WTC11 (cell line): ENCODE data around the gene UGT1A8. TPM values are rescaled to one million over a fixed set of nuclear protein-coding genes. Genes with fewer than 3 reads are reported as not detected.

Experiments used
- ATAC-seq: fragments of 200-7000 bp; cut with Tn5 transposase; 2 replicates; pipeline ENCODE4 v1.10.0; 2021; ENCODE audit warnings: mild to moderate bottlenecking, moderate library complexity
- CTCF ChIA-PET: fragments of 300-600 bp; sonication (Branson Sonifier 250); formaldehyde crosslinking; loops from one replicate; lab custom pipeline; 2021; ENCODE audit warnings: antibody characterized with exemption; lab: Charles Lee
- POLR2A ChIA-PET: fragments of 350-600 bp; sonication (Branson Sonifier 250); formaldehyde crosslinking; loops from one replicate; lab custom pipeline; 2021; ENCODE audit warnings: antibody characterized with exemption; lab: Charles Lee
- DNase-seq: peaks from one replicate; pipeline ENCODE4 v3.0.0; 2021; ENCODE audit warnings: low spot score
- H3K27ac Mint-ChIP-seq: 2 replicates; pipeline ENCODE4 v1.8.0; 2021; ENCODE audit warnings: mixed read lengths
- H3K27me3 Mint-ChIP-seq: 2 replicates; pipeline ENCODE4 v1.8.0; 2021; ENCODE audit warnings: low read depth, mild to moderate bottlenecking, moderate library complexity, mixed read lengths
- H3K36me3 Mint-ChIP-seq: 2 replicates; pipeline ENCODE4 v1.8.0; 2021; ENCODE audit warnings: mixed read lengths
- H3K4me1 Mint-ChIP-seq: 2 replicates; pipeline ENCODE4 v1.8.0; 2022; ENCODE audit warnings: mixed read lengths
- H3K4me3 Mint-ChIP-seq: 2 replicates; pipeline ENCODE4 v1.8.0; 2021; ENCODE audit warnings: mild to moderate bottlenecking, moderate library complexity, mixed read lengths
- H3K9me3 Mint-ChIP-seq: 2 replicates; pipeline ENCODE4 v1.8.0; 2021; ENCODE audit warnings: mixed read lengths
- AFF4 ChIP-seq: sonication (generic); formaldehyde crosslinking; IDR thresholded peaks from 2 replicates; pipeline ENCODE4 v1.8.1; 2023; ENCODE audit warnings: mild to moderate bottlenecking, missing genetic modification reagents, borderline replicate concordance
- ATF6 ChIP-seq: sonication (generic); formaldehyde crosslinking; IDR thresholded peaks from 2 replicates; pipeline ENCODE4 v1.8.1; 2023; ENCODE audit warnings: mild to moderate bottlenecking, missing genetic modification reagents
- FOXP4 ChIP-seq: sonication (generic); formaldehyde crosslinking; IDR thresholded peaks from 2 replicates; pipeline ENCODE4 v1.8.0; 2022; ENCODE audit warnings: mild to moderate bottlenecking, missing genetic modification reagents
- GABPB1 ChIP-seq: sonication (generic); formaldehyde crosslinking; IDR thresholded peaks from 2 replicates; pipeline ENCODE4 v1.8.1; 2023; ENCODE audit warnings: mild to moderate bottlenecking, missing genetic modification reagents
- HMGA2 ChIP-seq: fragments of 250-450 bp; sonication (Bioruptor Pico); IDR thresholded peaks from 2 replicates; pipeline ENCODE4 v1.4.0; 2021; ENCODE audit warnings: mild to moderate bottlenecking, moderate library complexity
- KAT7 ChIP-seq: sonication (generic); formaldehyde crosslinking; IDR thresholded peaks from 2 replicates; pipeline ENCODE4 v1.8.1; 2023; ENCODE audit warnings: missing genetic modification reagents, mild to moderate bottlenecking, borderline replicate concordance
- NR1H2 ChIP-seq: sonication (generic); formaldehyde crosslinking; IDR thresholded peaks from 2 replicates; pipeline ENCODE4 v1.9.0; 2021; ENCODE audit warnings: mild to moderate bottlenecking, moderate library complexity, missing genetic modification reagents
- SOX15 ChIP-seq: fragments of 250-450 bp; sonication (Bioruptor Pico); IDR thresholded peaks from 2 replicates; pipeline ENCODE4 v1.9.0; 2021; ENCODE audit warnings: mild to moderate bottlenecking
- SP1 ChIP-seq: sonication (generic); formaldehyde crosslinking; conservative IDR thresholded peaks from 2 replicates; pipeline ENCODE4 v1.8.1; 2022; ENCODE audit warnings: missing genetic modification reagents
- TEAD1 ChIP-seq: sonication (generic); formaldehyde crosslinking; IDR thresholded peaks from 2 replicates; pipeline ENCODE4 v1.8.0; 2022; ENCODE audit warnings: mild to moderate bottlenecking, missing genetic modification reagents
- TP53 ChIP-seq: sonication (generic); formaldehyde crosslinking; IDR thresholded peaks from 2 replicates; pipeline ENCODE4 v1.8.1; 2023; ENCODE audit warnings: mild to moderate bottlenecking, missing genetic modification reagents
- ZBTB21 ChIP-seq: sonication (generic); formaldehyde crosslinking; IDR thresholded peaks from 2 replicates; pipeline ENCODE4 v1.8.1; 2023; ENCODE audit warnings: mild to moderate bottlenecking, missing genetic modification reagents, borderline replicate concordance
- ZNF138 ChIP-seq: sonication (generic); formaldehyde crosslinking; conservative IDR thresholded peaks from 2 replicates; pipeline ENCODE4 v1.8.1; 2022; ENCODE audit warnings: mild to moderate bottlenecking, moderate library complexity, missing genetic modification reagents
- ZNF263 ChIP-seq: sonication (generic); formaldehyde crosslinking; IDR thresholded peaks from 2 replicates; pipeline ENCODE4 v1.8.1; 2022; ENCODE audit warnings: low read depth, mild to moderate bottlenecking, moderate library complexity, missing genetic modification reagents
- total RNA-seq: library from RNA; stranded (reverse); gene quantifications from 3 replicates; pipeline ENCODE4 v1.2.3, GENCODE V29; 2021
- TF ChIP-seq, protein P1 (sequence below): sonication (generic); formaldehyde crosslinking; conservative IDR thresholded peaks from 2 replicates; pipeline ENCODE4 v1.8.1; 2023; ENCODE audit warnings: mild to moderate bottlenecking, low read depth, missing genetic modification reagents, moderate library complexity
- TF ChIP-seq, protein P2 (sequence below): sonication (generic); formaldehyde crosslinking; IDR thresholded peaks from 2 replicates; pipeline ENCODE4 v1.8.1; 2022; ENCODE audit warnings: low read depth, missing genetic modification reagents, borderline replicate concordance
- TF ChIP-seq, protein P3 (sequence below): sonication (generic); formaldehyde crosslinking; IDR thresholded peaks from 2 replicates; pipeline ENCODE4 v1.8.0; 2022; ENCODE audit warnings: mild to moderate bottlenecking, missing genetic modification reagents
- TF ChIP-seq, protein P4 (sequence below): fragments of 200-600 bp; IDR thresholded peaks from 2 replicates; pipeline ENCODE4 v1.8.0; 2022; ENCODE audit warnings: antibody characterized with exemption
- TF ChIP-seq, protein P5 (sequence below): sonication (generic); formaldehyde crosslinking; IDR thresholded peaks from 2 replicates; pipeline ENCODE4 v1.8.0; 2023; ENCODE audit warnings: missing genetic modification reagents

Gene UGT1A8
- total RNA-seq, 1 experiment from 2014 or later, result 0.13 TPM

GRCh38 chr2:233803292-233803911 is 186.0 kb downstream of the UGT1A8 start (continued):
- TF ChIP-seq SOX15 (CRISPR knock-in tag) (no peak), AFF4 (CRISPR knock-in tag) (no peak), KAT7 (CRISPR knock-in tag) (no peak), HMGA2 (CRISPR knock-in tag) (no peak)

DNA sequence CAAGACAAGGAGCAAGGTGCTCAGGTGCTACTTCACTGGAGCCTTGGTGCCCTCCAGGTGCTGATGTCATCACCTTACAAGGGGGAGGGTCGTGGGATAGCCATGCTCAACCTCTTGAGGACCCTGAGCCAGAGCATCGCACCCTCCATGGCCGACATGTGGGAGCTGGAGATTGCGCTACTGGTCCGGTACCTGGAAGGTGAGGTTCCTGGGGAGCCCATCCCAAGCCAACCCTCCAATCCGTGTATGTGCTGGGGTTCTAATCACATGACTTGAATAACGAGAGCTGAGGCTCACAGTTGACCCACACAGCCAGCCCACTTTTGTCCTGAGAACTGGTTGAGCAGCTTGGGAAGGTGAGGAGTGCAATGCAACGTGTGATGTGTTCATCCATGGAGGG is 186.6 kb downstream of the UGT1A8 start:
- Mint-ChIP-seq H3K4me3 (no peak overlapping the region), H3K9me3 (peaks cover 13% of the 10 kb centered on the region), H3K27me3 (no peaks in the 10 kb centered on the region; the same call in 1 of the 2 replicates), H3K36me3 (no peaks in the 10 kb centered on the region), H3K4me1 (no peaks in the 10 kb centered on the region)
- ATAC-seq, result no peak
- TF ChIP-seq GABPB1 (CRISPR knock-in tag) (no peak), NR1H2 (CRISPR knock-in tag) (no peak), TEAD1 (CRISPR knock-in tag) (no peak), ZNF138 (CRISPR knock-in tag) (no peak), ATF6 (no peak), SP1 (CRISPR knock-in tag) (no peak), ZBTB21 (no peak), FOXP4 (CRISPR knock-in tag) (no peak), ZNF263 (no peak), HMGA2 (CRISPR knock-in tag) (no peak), TP53 (CRISPR knock-in tag) (no peak)
- TF ChIP-seq, protein P1, sequence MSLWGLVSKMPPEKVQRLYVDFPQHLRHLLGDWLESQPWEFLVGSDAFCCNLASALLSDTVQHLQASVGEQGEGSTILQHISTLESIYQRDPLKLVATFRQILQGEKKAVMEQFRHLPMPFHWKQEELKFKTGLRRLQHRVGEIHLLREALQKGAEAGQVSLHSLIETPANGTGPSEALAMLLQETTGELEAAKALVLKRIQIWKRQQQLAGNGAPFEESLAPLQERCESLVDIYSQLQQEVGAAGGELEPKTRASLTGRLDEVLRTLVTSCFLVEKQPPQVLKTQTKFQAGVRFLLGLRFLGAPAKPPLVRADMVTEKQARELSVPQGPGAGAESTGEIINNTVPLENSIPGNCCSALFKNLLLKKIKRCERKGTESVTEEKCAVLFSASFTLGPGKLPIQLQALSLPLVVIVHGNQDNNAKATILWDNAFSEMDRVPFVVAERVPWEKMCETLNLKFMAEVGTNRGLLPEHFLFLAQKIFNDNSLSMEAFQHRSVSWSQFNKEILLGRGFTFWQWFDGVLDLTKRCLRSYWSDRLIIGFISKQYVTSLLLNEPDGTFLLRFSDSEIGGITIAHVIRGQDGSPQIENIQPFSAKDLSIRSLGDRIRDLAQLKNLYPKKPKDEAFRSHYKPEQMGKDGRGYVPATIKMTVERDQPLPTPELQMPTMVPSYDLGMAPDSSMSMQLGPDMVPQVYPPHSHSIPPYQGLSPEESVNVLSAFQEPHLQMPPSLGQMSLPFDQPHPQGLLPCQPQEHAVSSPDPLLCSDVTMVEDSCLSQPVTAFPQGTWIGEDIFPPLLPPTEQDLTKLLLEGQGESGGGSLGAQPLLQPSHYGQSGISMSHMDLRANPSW (CRISPR knock-in tag), result no peak
- TF ChIP-seq, protein P2, sequence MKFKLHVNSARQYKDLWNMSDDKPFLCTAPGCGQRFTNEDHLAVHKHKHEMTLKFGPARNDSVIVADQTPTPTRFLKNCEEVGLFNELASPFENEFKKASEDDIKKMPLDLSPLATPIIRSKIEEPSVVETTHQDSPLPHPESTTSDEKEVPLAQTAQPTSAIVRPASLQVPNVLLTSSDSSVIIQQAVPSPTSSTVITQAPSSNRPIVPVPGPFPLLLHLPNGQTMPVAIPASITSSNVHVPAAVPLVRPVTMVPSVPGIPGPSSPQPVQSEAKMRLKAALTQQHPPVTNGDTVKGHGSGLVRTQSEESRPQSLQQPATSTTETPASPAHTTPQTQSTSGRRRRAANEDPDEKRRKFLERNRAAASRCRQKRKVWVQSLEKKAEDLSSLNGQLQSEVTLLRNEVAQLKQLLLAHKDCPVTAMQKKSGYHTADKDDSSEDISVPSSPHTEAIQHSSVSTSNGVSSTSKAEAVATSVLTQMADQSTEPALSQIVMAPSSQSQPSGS (CRISPR knock-in tag), result no peak
- TF ChIP-seq, protein P3, sequence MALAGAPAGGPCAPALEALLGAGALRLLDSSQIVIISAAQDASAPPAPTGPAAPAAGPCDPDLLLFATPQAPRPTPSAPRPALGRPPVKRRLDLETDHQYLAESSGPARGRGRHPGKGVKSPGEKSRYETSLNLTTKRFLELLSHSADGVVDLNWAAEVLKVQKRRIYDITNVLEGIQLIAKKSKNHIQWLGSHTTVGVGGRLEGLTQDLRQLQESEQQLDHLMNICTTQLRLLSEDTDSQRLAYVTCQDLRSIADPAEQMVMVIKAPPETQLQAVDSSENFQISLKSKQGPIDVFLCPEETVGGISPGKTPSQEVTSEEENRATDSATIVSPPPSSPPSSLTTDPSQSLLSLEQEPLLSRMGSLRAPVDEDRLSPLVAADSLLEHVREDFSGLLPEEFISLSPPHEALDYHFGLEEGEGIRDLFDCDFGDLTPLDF, result no peak
- TF ChIP-seq, protein P4, sequence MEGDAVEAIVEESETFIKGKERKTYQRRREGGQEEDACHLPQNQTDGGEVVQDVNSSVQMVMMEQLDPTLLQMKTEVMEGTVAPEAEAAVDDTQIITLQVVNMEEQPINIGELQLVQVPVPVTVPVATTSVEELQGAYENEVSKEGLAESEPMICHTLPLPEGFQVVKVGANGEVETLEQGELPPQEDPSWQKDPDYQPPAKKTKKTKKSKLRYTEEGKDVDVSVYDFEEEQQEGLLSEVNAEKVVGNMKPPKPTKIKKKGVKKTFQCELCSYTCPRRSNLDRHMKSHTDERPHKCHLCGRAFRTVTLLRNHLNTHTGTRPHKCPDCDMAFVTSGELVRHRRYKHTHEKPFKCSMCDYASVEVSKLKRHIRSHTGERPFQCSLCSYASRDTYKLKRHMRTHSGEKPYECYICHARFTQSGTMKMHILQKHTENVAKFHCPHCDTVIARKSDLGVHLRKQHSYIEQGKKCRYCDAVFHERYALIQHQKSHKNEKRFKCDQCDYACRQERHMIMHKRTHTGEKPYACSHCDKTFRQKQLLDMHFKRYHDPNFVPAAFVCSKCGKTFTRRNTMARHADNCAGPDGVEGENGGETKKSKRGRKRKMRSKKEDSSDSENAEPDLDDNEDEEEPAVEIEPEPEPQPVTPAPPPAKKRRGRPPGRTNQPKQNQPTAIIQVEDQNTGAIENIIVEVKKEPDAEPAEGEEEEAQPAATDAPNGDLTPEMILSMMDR, result no peak
- TF ChIP-seq, protein P5, sequence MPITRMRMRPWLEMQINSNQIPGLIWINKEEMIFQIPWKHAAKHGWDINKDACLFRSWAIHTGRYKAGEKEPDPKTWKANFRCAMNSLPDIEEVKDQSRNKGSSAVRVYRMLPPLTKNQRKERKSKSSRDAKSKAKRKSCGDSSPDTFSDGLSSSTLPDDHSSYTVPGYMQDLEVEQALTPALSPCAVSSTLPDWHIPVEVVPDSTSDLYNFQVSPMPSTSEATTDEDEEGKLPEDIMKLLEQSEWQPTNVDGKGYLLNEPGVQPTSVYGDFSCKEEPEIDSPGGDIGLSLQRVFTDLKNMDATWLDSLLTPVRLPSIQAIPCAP (CRISPR knock-in tag), result no peak
- TF ChIP-seq, all 79 proteins: peak for 0
- ChIA-PET CTCF (no interaction called here), POLR2A (interaction anchor here (0.7 kb wide), 1 partner anchor 230 kb away, joined by 3 read pairs; no protein-coding TSS in a partner anchor)
- DNase-seq, result no peak
- H3K27ac Mint-ChIP-seq, result no peak overlapping the region
